PC-9 (cell line): ENCODE measurements around the gene CTDNEP1.

Source experiments
- CTCF ChIP-seq: fragments of 200-600 bp; sonication (generic); conservative IDR thresholded peaks from 2 replicates; pipeline ENCODE4 v1.6.1; 2017; ENCODE audit warnings: mixed run types, antibody characterized with exemption, mild to moderate bottlenecking, moderate library complexity
- EZH2 ChIP-seq: fragments of 200-600 bp; sonication (generic); IDR thresholded peaks from 2 replicates; pipeline ENCODE4 v1.8.0; 2017; ENCODE audit warnings: antibody characterized with exemption, low read depth

- TF ChIP-seq CTCF (no peak), EZH2 (no peak)
Measured at GRCh38 chr17:7248796-7249195, 2.7 kb downstream of the CTDNEP1 start.
